PC-9 (cell line): ENCODE results near the gene C6orf118. TPM values are rescaled to one million over a fixed set of nuclear protein-coding genes. Genes with fewer than 3 reads are reported as not detected.

ENCODE experiments used
- BruUV-seq: library from RNA; stranded (reverse); fragments of 400-500 nt; replicated peaks from 2 replicates; lab custom pipeline; 2021; lab: Mats Ljungman, UMichigan
- CTCF ChIA-PET: fragments of 300-600 bp; sonication (Branson Sonifier 250); formaldehyde crosslinking; loops from one replicate; lab custom pipeline; 2022; ENCODE audit warnings: antibody characterized with exemption; lab: Charles Lee
- POLR2A ChIA-PET: fragments of 300-600 bp; sonication (Branson Sonifier 250); formaldehyde crosslinking; loops from one replicate; lab custom pipeline; 2022; ENCODE audit warnings: antibody characterized with exemption; ENCODE audit not compliant: unreplicated experiment; lab: Charles Lee
- DNase-seq, 2 experiments: peaks; one replicate each; pipeline versions ENCODE4 v3.0.0 to v3.0.0-alpha.2; 2015 to 2022; ENCODE audit warnings: mixed read lengths in 1 of 2
- H2AFZ ChIP-seq: fragments of 200-600 bp; sonication (generic); 2 replicates; pipeline ENCODE4 v1.8.1; 2017; ENCODE audit warnings: antibody characterized with exemption
- H3F3A ChIP-seq: fragments of 200-600 bp; sonication (generic); 2 replicates; pipeline ENCODE4 v1.8.1; 2017; ENCODE audit warnings: antibody characterized with exemption, mild to moderate bottlenecking, low read depth; ENCODE audit not compliant: insufficient read depth
- H3K27ac ChIP-seq: fragments of 200-600 bp; sonication (generic); 2 replicates; pipeline ENCODE4 v1.6.1; 2016; ENCODE audit warnings: mixed run types
- H3K27me3 ChIP-seq: fragments of 200-600 bp; sonication (generic); 2 replicates; pipeline ENCODE4 v1.6.1; 2016; ENCODE audit warnings: low read depth, mixed run types; ENCODE audit not compliant: insufficient read depth
- H3K36me3 ChIP-seq: fragments of 200-600 bp; sonication (generic); 2 replicates; pipeline ENCODE4 v1.6.1; 2016; ENCODE audit warnings: low read depth, mixed run types
- H3K4me1 ChIP-seq: fragments of 200-600 bp; sonication (generic); replicated peaks from 2 replicates; pipeline ENCODE4 v1.6.1; 2016; ENCODE audit warnings: mixed run types; ENCODE audit not compliant: insufficient read depth
- H3K4me2 ChIP-seq: fragments of 200-600 bp; sonication (generic); 2 replicates; pipeline ENCODE4 v1.6.1; 2017; ENCODE audit warnings: mixed run types
- H3K4me3 ChIP-seq: fragments of 200-600 bp; sonication (generic); 2 replicates; pipeline ENCODE4 v1.6.1; 2016; ENCODE audit warnings: mixed run types
- H3K79me2 ChIP-seq: fragments of 200-600 bp; sonication (generic); 2 replicates; pipeline ENCODE4 v1.6.1; 2017; ENCODE audit warnings: low read depth, mixed run types
- H3K9me2 ChIP-seq: fragments of 200-600 bp; sonication (generic); 2 replicates; pipeline ENCODE4 v1.8.1; 2017; ENCODE audit warnings: mild to moderate bottlenecking; ENCODE audit not compliant: insufficient read depth
- H3K9me3 ChIP-seq: fragments of 200-600 bp; sonication (generic); 2 replicates; pipeline ENCODE4 v1.8.1; 2016; ENCODE audit warnings: low read depth; ENCODE audit not compliant: insufficient read depth
- H4K20me1 ChIP-seq: fragments of 200-600 bp; sonication (generic); 2 replicates; pipeline ENCODE4 v1.8.1; 2017; ENCODE audit not compliant: insufficient read depth
- EZH2 ChIP-seq: fragments of 200-600 bp; sonication (generic); IDR thresholded peaks from 2 replicates; pipeline ENCODE4 v1.8.0; 2017; ENCODE audit warnings: antibody characterized with exemption, low read depth
- intact Hi-C: fragments of 100-400 bp; cut with micrococcal nuclease; formaldehyde crosslinking; loops from one replicate; pipeline ENCODE4 v1.10.0; 2022; ENCODE audit not compliant: unreplicated experiment
- total RNA-seq: library from RNA; stranded (reverse); gene quantifications from 2 replicates; pipeline ENCODE4 v1.2.3, GENCODE V29; 2021
- TF ChIP-seq, protein P1 (sequence below): fragments of 200-600 bp; sonication (generic); conservative IDR thresholded peaks from 2 replicates; pipeline ENCODE4 v1.6.1; 2017; ENCODE audit warnings: mixed run types, antibody characterized with exemption, mild to moderate bottlenecking, moderate library complexity

Gene C6orf118
- total RNA-seq, 1 experiment from 2014 or later = not detected

DNA sequence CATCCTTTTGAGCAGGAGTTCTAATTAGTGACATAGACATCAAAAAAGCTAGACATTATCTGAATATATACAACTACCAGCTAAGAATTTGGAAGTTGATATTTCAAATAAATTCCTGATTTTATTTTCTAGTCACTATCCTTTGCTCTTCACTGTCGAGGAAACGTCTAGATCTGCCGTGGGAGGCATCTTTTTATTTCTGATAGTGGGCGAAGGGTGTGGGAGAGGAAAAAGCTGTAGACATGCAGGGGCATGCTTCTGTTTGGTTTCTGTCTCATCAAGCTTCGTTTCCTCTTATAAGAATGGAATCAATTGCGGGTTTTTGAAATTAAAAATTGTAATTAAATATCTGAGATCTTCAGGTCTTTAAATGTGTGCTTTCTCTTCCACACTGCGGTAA lies 16.2 kb upstream of the C6orf118 start:
- Histone ChIP-seq H4K20me1 (no peaks in the 10 kb centered on the region), H3K9me2 (no peaks in the 10 kb centered on the region), H3K27ac (no peak overlapping the region), H3K4me3 (no peak overlapping the region), H3K36me3 (no peaks in the 10 kb centered on the region), H3K9me3 (no peaks in the 10 kb centered on the region), H3K79me2 (no peaks in the 10 kb centered on the region), H3F3A (no peaks in the 10 kb centered on the region), H3K4me2 (no peak overlapping the region), H3K4me1 (no peaks in the 10 kb centered on the region), H3K27me3 (0 out of 2 replicates have a peak, but pooled peaks cover 2% of the 10 kb centered on the region), H2AFZ (no peak overlapping the region)
- POLR2A ChIA-PET = no interaction called here
- no peak for DNase-seq
- intact Hi-C loops = no loop called here
- TF ChIP-seq, protein P1, sequence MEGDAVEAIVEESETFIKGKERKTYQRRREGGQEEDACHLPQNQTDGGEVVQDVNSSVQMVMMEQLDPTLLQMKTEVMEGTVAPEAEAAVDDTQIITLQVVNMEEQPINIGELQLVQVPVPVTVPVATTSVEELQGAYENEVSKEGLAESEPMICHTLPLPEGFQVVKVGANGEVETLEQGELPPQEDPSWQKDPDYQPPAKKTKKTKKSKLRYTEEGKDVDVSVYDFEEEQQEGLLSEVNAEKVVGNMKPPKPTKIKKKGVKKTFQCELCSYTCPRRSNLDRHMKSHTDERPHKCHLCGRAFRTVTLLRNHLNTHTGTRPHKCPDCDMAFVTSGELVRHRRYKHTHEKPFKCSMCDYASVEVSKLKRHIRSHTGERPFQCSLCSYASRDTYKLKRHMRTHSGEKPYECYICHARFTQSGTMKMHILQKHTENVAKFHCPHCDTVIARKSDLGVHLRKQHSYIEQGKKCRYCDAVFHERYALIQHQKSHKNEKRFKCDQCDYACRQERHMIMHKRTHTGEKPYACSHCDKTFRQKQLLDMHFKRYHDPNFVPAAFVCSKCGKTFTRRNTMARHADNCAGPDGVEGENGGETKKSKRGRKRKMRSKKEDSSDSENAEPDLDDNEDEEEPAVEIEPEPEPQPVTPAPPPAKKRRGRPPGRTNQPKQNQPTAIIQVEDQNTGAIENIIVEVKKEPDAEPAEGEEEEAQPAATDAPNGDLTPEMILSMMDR = no peak
- no peak for TF ChIP-seq EZH2
- BruUV-seq = no TSS peak
- CTCF ChIA-PET = no interaction called here

GRCh38 chr6:165321555-165322145 lies 12.2 kb upstream of the C6orf118 start:
- H3K4me1 ChIP-seq = no peaks in the 10 kb centered on the region
- intact Hi-C loops = no loop called here
- ChIA-PET CTCF (no interaction called here), POLR2A (no interaction called here)
- TF ChIP-seq EZH2 = no peak
- BruUV-seq = no TSS peak
- no peaks in the 10 kb centered on the region for H3K36me3 ChIP-seq
- no peak overlapping the region for H2AFZ ChIP-seq
- no peak overlapping the region for H3K4me2 ChIP-seq
- peaks cover 16% of the 10 kb centered on the region; the same call in 1 of the 2 replicates for H3K27me3 ChIP-seq
- no peaks in the 10 kb centered on the region for H3K9me2 ChIP-seq
- no peaks in the 10 kb centered on the region for H3F3A ChIP-seq
- no peak for DNase-seq
- no peak overlapping the region for H3K4me3 ChIP-seq
- H4K20me1 ChIP-seq = no peaks in the 10 kb centered on the region
- no peaks in the 10 kb centered on the region for H3K9me3 ChIP-seq
- H3K79me2 ChIP-seq = no peaks in the 10 kb centered on the region
- no peak overlapping the region for H3K27ac ChIP-seq

DNA sequence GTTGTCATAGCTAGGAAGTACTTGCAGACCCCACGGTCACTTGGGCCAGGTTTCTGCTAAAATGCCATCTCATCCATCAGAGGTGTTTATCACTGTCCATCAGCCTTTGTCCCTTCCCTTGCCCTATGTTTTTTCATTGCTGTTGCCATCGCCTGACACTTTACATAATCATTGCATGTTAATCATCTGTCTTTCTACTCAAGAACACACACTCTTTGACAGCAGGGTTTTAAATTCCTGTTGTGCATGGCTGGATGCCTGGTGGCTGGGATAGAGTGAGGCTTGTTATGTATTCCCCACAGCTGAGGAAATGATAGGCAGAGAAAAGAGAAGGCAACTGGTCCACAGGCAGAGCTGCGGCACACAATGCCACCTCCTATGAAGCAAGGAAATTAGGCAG lies 11.7 kb upstream of the C6orf118 start:
- ChIA-PET POLR2A (no interaction called here), CTCF (no interaction called here)
- no peak for DNase-seq

More for the DNA sequence above, 11.7 kb upstream of the C6orf118 start:
- Histone ChIP-seq H3K36me3 (no peaks in the 10 kb centered on the region), H3K27ac (no peak overlapping the region), H4K20me1 (no peaks in the 10 kb centered on the region), H3K4me3 (no peak overlapping the region), H3K4me2 (no peak overlapping the region), H3K9me3 (no peaks in the 10 kb centered on the region), H3K9me2 (no peaks in the 10 kb centered on the region), H3F3A (no peaks in the 10 kb centered on the region), H3K79me2 (no peaks in the 10 kb centered on the region), H3K27me3 (peaks cover 20% of the 10 kb centered on the region; the same call in 1 of the 2 replicates), H3K4me1 (no peaks in the 10 kb centered on the region), H2AFZ (no peak overlapping the region)
- intact Hi-C loops = no loop called here
- no TSS peak for BruUV-seq
- no peak for TF ChIP-seq EZH2
- TF ChIP-seq, protein P1 = no peak
